Measurements from ENCODE around the gene LCLAT1.

- TF ChIP-seq CTCF (IDR thresholded peaks at IDR 0.05; ENCODE audit: borderline replicate concordance, extremely low read depth, low read length, poor library complexity, severe bottlenecking) (no peak), EZH2 (IDR thresholded peaks at IDR 0.05; ENCODE audit: borderline replicate concordance, low read depth, low read length, severe bottlenecking) (no peak)
These were observed 25.3 kb downstream of the LCLAT1 start for GRCh38 chr2:30472326-30472725.

Data from DND-41 (cell line).